Measurements from ENCODE around the gene NARF.

Gene NARF

GRCh38 chr17:82434216-82434565, 24.4 kb upstream of the NARF start:
- DNase-seq: no peak

GRCh38 chr17:82435103-82435502, 23.4 kb upstream of the NARF start:
- DNase-seq: no peak

- DNase-seq: no peak
Measured at GRCh38 chr17:82435601-82436583, 22.6 kb upstream of the NARF start.

GRCh38 chr17:82436601-82437324, 21.8 kb upstream of the NARF start:
- DNase-seq: no peak

GRCh38 chr17:82437325-82437668, 21.2 kb upstream of the NARF start:
- no peak for DNase-seq

GRCh38 chr17:82438401-82439193, 19.9 kb upstream of the NARF start:
- no peak for DNase-seq

- DNase-seq: no peak
Measured at GRCh38 chr17:82439194-82439828, 19.2 kb upstream of the NARF start.

GRCh38 chr17:82439829-82440365, 18.6 kb upstream of the NARF start:
- no peak for DNase-seq

GRCh38 chr17:82440469-82440981, 18.0 kb upstream of the NARF start:
- DNase-seq: peak in 1 of 2 donors; percentile 8

GRCh38 chr17:82440991-82441627, 17.4 kb upstream of the NARF start:
- no peak for DNase-seq

- no peak for DNase-seq
Measured at GRCh38 chr17:82441691-82442487, 16.7 kb upstream of the NARF start.

GRCh38 chr17:82442643-82443464, 15.7 kb upstream of the NARF start:
- no peak for DNase-seq

- no peak for DNase-seq
Measured at GRCh38 chr17:82443465-82444283, 14.9 kb upstream of the NARF start.

- no peak for DNase-seq
Measured at GRCh38 chr17:82444284-82444893, 14.2 kb upstream of the NARF start.

- no peak for DNase-seq
Measured at GRCh38 chr17:82444941-82445521, 13.5 kb upstream of the NARF start.

- no peak for DNase-seq
Measured at GRCh38 chr17:82445542-82445941, 13.0 kb upstream of the NARF start.

GRCh38 chr17:82446124-82446523, 12.4 kb upstream of the NARF start:
- no peak for DNase-seq

GRCh38 chr17:82446649-82447048, 11.9 kb upstream of the NARF start:
- no peak for DNase-seq
